Osteocyte (in vitro differentiated cells): ENCODE measurements around the gene CTSG. TPM values are rescaled to one million over a fixed set of nuclear protein-coding genes. Genes with fewer than 3 reads are reported as not detected.
"Not testable (repeated sequence)": the region's sequence is repeated elsewhere in the genome, so short reads cannot be mapped to it uniquely, and the experiment has no call there.

Experiments used
- DNase-seq: peaks from one replicate; pipeline ENCODE4 v3.0.0; 2021; ENCODE audit warnings: mixed read lengths; ENCODE audit not compliant: unreplicated experiment; ENCODE audit errors: extremely low spot score
- H3K27ac Mint-ChIP-seq: one replicate; pipeline ENCODE4 v1.8.0; 2021; ENCODE audit warnings: mild to moderate bottlenecking, mixed read lengths; ENCODE audit not compliant: unreplicated experiment
- H3K27me3 Mint-ChIP-seq: one replicate; pipeline ENCODE4 v1.8.0; 2021; ENCODE audit warnings: mixed read lengths; ENCODE audit not compliant: unreplicated experiment
- H3K36me3 Mint-ChIP-seq: one replicate; pipeline ENCODE4 v1.8.0; 2021; ENCODE audit warnings: mixed read lengths; ENCODE audit not compliant: unreplicated experiment
- H3K4me1 Mint-ChIP-seq: one replicate; pipeline ENCODE4 v1.8.0; 2021; ENCODE audit warnings: mixed read lengths; ENCODE audit not compliant: unreplicated experiment
- H3K4me3 Mint-ChIP-seq: one replicate; pipeline ENCODE4 v1.8.0; 2021; ENCODE audit warnings: mild to moderate bottlenecking, moderate library complexity, mixed read lengths; ENCODE audit not compliant: unreplicated experiment
- H3K9me3 Mint-ChIP-seq: one replicate; pipeline ENCODE4 v1.8.0; 2021; ENCODE audit warnings: mixed read lengths; ENCODE audit not compliant: unreplicated experiment
- CTCF ChIP-seq: fragments of 200-600 bp; sonication (generic); IDR thresholded peaks from 2 replicates; pipeline ENCODE4 v1.5.0; 2021; ENCODE audit warnings: antibody characterized with exemption, mild to moderate bottlenecking, moderate library complexity
- total RNA-seq: library from RNA; stranded (reverse); gene quantifications from 2 replicates; pipeline ENCODE4 v1.2.1, GENCODE V29; 2021

The CTSG gene
- total RNA-seq, 1 donor from 2014 or later, result not detected

GRCh38 chr14:24556756-24557155, 19.3 kb downstream of the CTSG start:
- no peaks in the 10 kb centered on the region for H3K27me3 Mint-ChIP-seq

GRCh38 chr14:24549064-24549463, 27.0 kb downstream of the CTSG start:
- peaks cover 14% of the 10 kb centered on the region for H3K9me3 Mint-ChIP-seq
- H3K36me3 Mint-ChIP-seq, H3K4me1 Mint-ChIP-seq, H3K27ac Mint-ChIP-seq, H3K4me3 Mint-ChIP-seq, H3K27me3 Mint-ChIP-seq, DNase-seq: not testable (repeated sequence)

More at GRCh38 chr14:24556756-24557155, 19.3 kb downstream of the CTSG start:
- TF ChIP-seq CTCF, result no peak
- no peak overlapping the region for H3K27ac Mint-ChIP-seq
- H3K9me3 Mint-ChIP-seq, result no peaks in the 10 kb centered on the region
- no peak overlapping the region for H3K4me3 Mint-ChIP-seq
- H3K36me3 Mint-ChIP-seq, result no peaks in the 10 kb centered on the region
- DNase-seq, result no peak
- H3K4me1 Mint-ChIP-seq, result no peaks in the 10 kb centered on the region

- Mint-ChIP-seq H3K4me3 (no peak overlapping the region), H3K27ac (no peak overlapping the region), H3K9me3 (no peaks in the 10 kb centered on the region), H3K4me1 (no peaks in the 10 kb centered on the region), H3K27me3 (peaks cover 10% of the 10 kb centered on the region), H3K36me3 (no peaks in the 10 kb centered on the region)
- no peak for TF ChIP-seq CTCF
- no peak for DNase-seq
Measured at GRCh38 chr14:24542346-24542936, 33.6 kb downstream of the CTSG start.

GRCh38 chr14:24535737-24536136, 40.3 kb downstream of the CTSG start:
- Mint-ChIP-seq H3K4me3 (no peak overlapping the region), H3K9me3 (no peaks in the 10 kb centered on the region), H3K27me3 (peaks cover 6% of the 10 kb centered on the region), H3K27ac (no peak overlapping the region), H3K36me3 (no peaks in the 10 kb centered on the region), H3K4me1 (no peaks in the 10 kb centered on the region)
- no peak for TF ChIP-seq CTCF
- DNase-seq, result no peak

- H3K27ac Mint-ChIP-seq, result no peak overlapping the region
Measured at GRCh38 chr14:24534286-24534685, 41.8 kb downstream of the CTSG start.

GRCh38 chr14:24525877-24526620, 50.0 kb downstream of the CTSG start:
- H3K27ac Mint-ChIP-seq, H3K4me1 Mint-ChIP-seq, H3K9me3 Mint-ChIP-seq, H3K4me3 Mint-ChIP-seq, H3K27me3 Mint-ChIP-seq, H3K36me3 Mint-ChIP-seq, DNase-seq: not testable (repeated sequence)

More at GRCh38 chr14:24534286-24534685, 41.8 kb downstream of the CTSG start:
- no peak for DNase-seq
- Mint-ChIP-seq H3K4me3 (no peak overlapping the region), H3K4me1 (no peaks in the 10 kb centered on the region), H3K27me3 (no peaks in the 10 kb centered on the region), H3K36me3 (no peaks in the 10 kb centered on the region), H3K9me3 (no peaks in the 10 kb centered on the region)
- no peak for TF ChIP-seq CTCF
